GM18951 (cell line): ENCODE results near the gene NFIA.

ENCODE experiments used
- POLR2A ChIP-seq: IDR thresholded peaks from 4 replicates; pipeline ENCODE4 v1.6.1; 2011; ENCODE audit warnings: mild to moderate bottlenecking; ENCODE audit not compliant: insufficient read length, insufficient read depth; ENCODE audit errors: extremely low read depth
- in situ Hi-C: fragments of 300-500 bp; cut with MboI; formaldehyde crosslinking; loops from one replicate; pipeline ENCODE4 v1.12.0; 2022; ENCODE audit warnings: low sequenced_read_pairs, mixed read lengths, inconsistent platforms; ENCODE audit not compliant: unreplicated experiment

The NFIA gene

GRCh38 chr1:61215676-61216289 is 133.4 kb downstream of the NFIA start:
- in situ Hi-C loops = no loop called here
- TF ChIP-seq POLR2A = no peak

GRCh38 chr1:61220536-61220935 is 138.2 kb downstream of the NFIA start:
- TF ChIP-seq POLR2A = no peak
- in situ Hi-C loops = no loop called here

GRCh38 chr1:61221642-61222041 is 139.3 kb downstream of the NFIA start:
- in situ Hi-C loops = no loop called here
- no peak for TF ChIP-seq POLR2A

GRCh38 chr1:61222240-61222639 is 139.9 kb downstream of the NFIA start:
- TF ChIP-seq POLR2A = no peak

GRCh38 chr1:61223140-61223539 is 140.8 kb downstream of the NFIA start:
- no peak for TF ChIP-seq POLR2A
- in situ Hi-C loops = no loop called here

More at GRCh38 chr1:61222240-61222639, 139.9 kb downstream of the NFIA start:
- in situ Hi-C loops = no loop called here

- in situ Hi-C loops = no loop called here
- no peak for TF ChIP-seq POLR2A
These were observed 142.2 kb downstream of the NFIA start for GRCh38 chr1:61224609-61225008.

GRCh38 chr1:61225478-61225877 is 143.1 kb downstream of the NFIA start:
- no peak for TF ChIP-seq POLR2A
- in situ Hi-C loops = no loop called here

- in situ Hi-C loops = no loop called here
- no peak for TF ChIP-seq POLR2A
These were observed 144.6 kb downstream of the NFIA start for GRCh38 chr1:61226791-61227567.

- no peak for TF ChIP-seq POLR2A
- in situ Hi-C loops = no loop called here
These were observed 145.6 kb downstream of the NFIA start for GRCh38 chr1:61227857-61228550.

- no peak for TF ChIP-seq POLR2A
These were observed 148.2 kb downstream of the NFIA start for GRCh38 chr1:61230523-61230922.

GRCh38 chr1:61231795-61232194 is 149.4 kb downstream of the NFIA start:
- in situ Hi-C loops = no loop called here
- TF ChIP-seq POLR2A = no peak

More at GRCh38 chr1:61230523-61230922, 148.2 kb downstream of the NFIA start:
- in situ Hi-C loops = no loop called here

GRCh38 chr1:61233121-61233660 is 150.8 kb downstream of the NFIA start:
- TF ChIP-seq POLR2A = no peak
- in situ Hi-C loops = no loop called here

- in situ Hi-C loops = no loop called here
- TF ChIP-seq POLR2A = no peak
These were observed 152.2 kb downstream of the NFIA start for GRCh38 chr1:61234587-61234919.
